HL-60 (cell line): ENCODE data around the gene IL27RA.

ENCODE experiments used
- DNase-seq, 2 experiments: peaks; one replicate each; pipeline ENCODE4 v3.0.0-alpha.2; 2010 to 2020; ENCODE audit warnings: low read depth in 1 of 2, low spot score in 1 of 2
- H3K27ac ChIP-seq: fragments of 250-450 bp; sonication (Bioruptor Pico); replicated peaks from 2 replicates; pipeline ENCODE4 v1.5.1; 2020; ENCODE audit warnings: mild to moderate bottlenecking, moderate library complexity
- H3K27me3 ChIP-seq: fragments of 250-450 bp; sonication (Bioruptor Pico); 2 replicates; pipeline ENCODE4 v1.5.1; 2021; ENCODE audit warnings: mild to moderate bottlenecking, moderate library complexity; ENCODE audit not compliant: insufficient read depth, poor library complexity, severe bottlenecking
- H3K4me3 ChIP-seq: replicated peaks from 2 replicates; pipeline ENCODE4 v1.5.1; 2011; ENCODE audit warnings: mild to moderate bottlenecking, control low read depth, low read length; ENCODE audit not compliant: insufficient read depth
- CTCF ChIP-seq: IDR thresholded peaks from one replicate; pipeline ENCODE4 v1.5.1; 2011; ENCODE audit warnings: low read length, control low read depth, inconsistent platforms; ENCODE audit not compliant: insufficient read depth
- GABPA ChIP-seq: IDR thresholded peaks from 2 replicates; pipeline ENCODE4 v1.6.1; 2012; ENCODE audit warnings: low read depth
- POLR2AphosphoS5 ChIP-seq: IDR thresholded peaks from 2 replicates; pipeline ENCODE4 v1.6.1; 2012; ENCODE audit warnings: low read depth
- SPI1 ChIP-seq: IDR thresholded peaks from 2 replicates; pipeline ENCODE4 v1.6.1; 2012; ENCODE audit warnings: low read depth, mild to moderate bottlenecking, borderline replicate concordance
- TF ChIP-seq, protein P1 (sequence below): IDR thresholded peaks from 2 replicates; pipeline ENCODE4 v1.6.1; 2012; ENCODE audit warnings: low read depth; ENCODE audit not compliant: insufficient replicate concordance

IL27RA gene

GRCh38 chr19:14061081-14061749 lies 29.7 kb downstream of the IL27RA start:
- Histone ChIP-seq H3K27ac (no peak overlapping the region), H3K27me3 (peaks cover 22% of the 10 kb centered on the region), H3K4me3 (no peak overlapping the region)
- TF ChIP-seq, protein P1, sequence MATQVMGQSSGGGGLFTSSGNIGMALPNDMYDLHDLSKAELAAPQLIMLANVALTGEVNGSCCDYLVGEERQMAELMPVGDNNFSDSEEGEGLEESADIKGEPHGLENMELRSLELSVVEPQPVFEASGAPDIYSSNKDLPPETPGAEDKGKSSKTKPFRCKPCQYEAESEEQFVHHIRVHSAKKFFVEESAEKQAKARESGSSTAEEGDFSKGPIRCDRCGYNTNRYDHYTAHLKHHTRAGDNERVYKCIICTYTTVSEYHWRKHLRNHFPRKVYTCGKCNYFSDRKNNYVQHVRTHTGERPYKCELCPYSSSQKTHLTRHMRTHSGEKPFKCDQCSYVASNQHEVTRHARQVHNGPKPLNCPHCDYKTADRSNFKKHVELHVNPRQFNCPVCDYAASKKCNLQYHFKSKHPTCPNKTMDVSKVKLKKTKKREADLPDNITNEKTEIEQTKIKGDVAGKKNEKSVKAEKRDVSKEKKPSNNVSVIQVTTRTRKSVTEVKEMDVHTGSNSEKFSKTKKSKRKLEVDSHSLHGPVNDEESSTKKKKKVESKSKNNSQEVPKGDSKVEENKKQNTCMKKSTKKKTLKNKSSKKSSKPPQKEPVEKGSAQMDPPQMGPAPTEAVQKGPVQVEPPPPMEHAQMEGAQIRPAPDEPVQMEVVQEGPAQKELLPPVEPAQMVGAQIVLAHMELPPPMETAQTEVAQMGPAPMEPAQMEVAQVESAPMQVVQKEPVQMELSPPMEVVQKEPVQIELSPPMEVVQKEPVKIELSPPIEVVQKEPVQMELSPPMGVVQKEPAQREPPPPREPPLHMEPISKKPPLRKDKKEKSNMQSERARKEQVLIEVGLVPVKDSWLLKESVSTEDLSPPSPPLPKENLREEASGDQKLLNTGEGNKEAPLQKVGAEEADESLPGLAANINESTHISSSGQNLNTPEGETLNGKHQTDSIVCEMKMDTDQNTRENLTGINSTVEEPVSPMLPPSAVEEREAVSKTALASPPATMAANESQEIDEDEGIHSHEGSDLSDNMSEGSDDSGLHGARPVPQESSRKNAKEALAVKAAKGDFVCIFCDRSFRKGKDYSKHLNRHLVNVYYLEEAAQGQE = no peak
- no peak for TF ChIP-seq POLR2AphosphoS5
- TF ChIP-seq GABPA = no peak
- TF ChIP-seq SPI1 = no peak
- no peak for TF ChIP-seq CTCF
- DNase-seq = no peak

- Histone ChIP-seq H3K27me3 (peaks cover 19% of the 10 kb centered on the region), H3K27ac (no peak within 1 kb of the TSS), H3K4me3 (no peak within 1 kb of the TSS)
- no peak for DNase-seq
- TF ChIP-seq, protein P1 = no peak
- TF ChIP-seq SPI1 = no peak
- TF ChIP-seq CTCF = no peak
- TF ChIP-seq POLR2AphosphoS5 = no peak
- TF ChIP-seq GABPA = no peak
Measured at GRCh38 chr19:14061751-14062557, 30.4 kb downstream of the IL27RA start, which contains the start of gene PALM3. TSS of gene PALM3 (minus strand) at chr19:14062076. CDS start at chr19:14061980, 96 bp downstream.

DNA sequence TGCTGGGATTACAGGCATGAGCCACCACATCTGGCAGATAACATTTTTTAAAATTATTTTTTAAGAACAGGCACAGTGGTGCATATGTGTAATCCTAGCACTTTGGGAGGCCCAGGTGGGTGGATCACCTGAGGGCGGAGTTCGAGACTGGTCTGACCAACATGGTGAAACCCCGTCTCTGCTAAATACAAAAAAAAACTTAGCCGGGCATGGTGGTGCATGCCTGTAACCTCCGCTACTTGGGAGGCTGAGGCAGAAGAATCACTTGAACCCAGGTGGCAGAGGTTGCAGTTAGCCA lies 30.9 kb downstream of the IL27RA start:
- Histone ChIP-seq H3K27me3 (peaks cover 18% of the 10 kb centered on the region), H3K27ac (no peak overlapping the region), H3K4me3 (no peak overlapping the region)
- DNase-seq = no peak
- TF ChIP-seq, protein P1 = no peak
